Measurements from ENCODE around the gene PLCE1.

Gene PLCE1

DNA sequence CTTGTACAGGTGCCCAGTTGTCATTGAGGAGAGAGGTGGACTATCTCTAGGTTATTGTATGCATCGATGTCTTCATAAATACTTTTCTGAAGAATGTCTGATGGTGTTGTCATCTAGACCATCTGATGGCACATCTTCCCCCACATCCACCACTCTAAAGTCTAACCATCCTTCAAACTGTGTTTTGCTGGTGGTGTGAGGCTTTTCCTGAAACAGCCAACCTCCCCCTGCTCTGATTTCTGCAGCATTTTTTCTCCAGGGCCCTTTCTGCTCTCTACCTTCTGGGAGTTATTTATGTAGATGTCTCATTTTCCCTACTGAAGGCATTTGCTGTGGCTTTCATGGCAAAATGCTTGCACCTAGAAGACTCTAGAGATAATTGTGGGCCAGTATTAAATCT is 1.5 kb downstream of the PLCE1 start:
- DNase-seq = no peak

DNA sequence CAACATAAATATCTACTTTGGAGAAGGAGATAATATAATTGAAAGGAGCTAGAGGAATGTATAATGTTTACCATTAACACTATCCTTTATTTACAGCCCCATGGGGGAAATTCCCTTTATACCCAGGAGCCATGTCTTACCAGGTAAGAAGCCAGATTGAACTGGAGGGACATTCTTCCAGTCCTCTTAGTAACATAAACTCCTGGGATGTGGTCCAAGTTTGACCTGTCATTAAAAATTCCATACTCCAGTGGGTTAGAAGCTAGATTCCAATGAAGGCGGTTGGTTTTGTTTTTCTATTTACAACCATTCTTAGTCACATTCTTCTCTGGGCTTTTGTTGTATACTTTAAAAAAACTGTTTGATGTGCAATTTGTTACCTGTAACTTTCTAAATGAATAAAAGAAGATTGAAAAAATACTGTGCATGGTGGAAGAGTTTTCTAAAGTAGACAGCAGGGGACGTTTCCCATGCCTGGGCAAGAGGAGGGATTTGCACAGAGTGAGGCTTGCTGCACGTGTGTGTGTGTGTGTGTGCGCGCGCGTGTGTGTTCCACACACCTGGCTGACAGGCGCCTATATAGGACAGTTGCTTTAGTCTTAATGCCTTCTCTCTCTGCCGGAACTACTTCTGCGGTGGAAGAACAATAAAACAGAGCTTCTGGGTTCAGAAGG is 2.0 kb downstream of the PLCE1 start:
- peak; percentile 82 for DNase-seq

DNA sequence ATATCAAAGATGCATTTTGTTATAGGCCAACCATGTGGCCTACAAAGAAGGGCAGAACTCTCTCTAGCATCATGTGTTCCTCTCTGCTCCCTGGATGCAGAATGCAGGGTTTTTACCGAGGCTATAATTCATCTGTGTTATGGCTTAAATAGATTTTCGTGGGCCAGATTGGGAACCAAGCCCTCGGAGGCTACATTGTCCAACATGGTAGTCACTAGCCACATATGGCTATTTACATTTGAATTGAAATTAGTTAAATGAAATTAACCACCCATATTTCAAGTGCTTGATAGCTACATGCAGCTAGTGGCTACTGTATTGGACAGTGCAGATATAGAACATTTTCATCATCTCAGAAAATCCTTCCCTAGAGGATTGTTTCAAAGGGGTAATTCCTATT is 2.8 kb downstream of the PLCE1 start:
- no peak for DNase-seq

DNA sequence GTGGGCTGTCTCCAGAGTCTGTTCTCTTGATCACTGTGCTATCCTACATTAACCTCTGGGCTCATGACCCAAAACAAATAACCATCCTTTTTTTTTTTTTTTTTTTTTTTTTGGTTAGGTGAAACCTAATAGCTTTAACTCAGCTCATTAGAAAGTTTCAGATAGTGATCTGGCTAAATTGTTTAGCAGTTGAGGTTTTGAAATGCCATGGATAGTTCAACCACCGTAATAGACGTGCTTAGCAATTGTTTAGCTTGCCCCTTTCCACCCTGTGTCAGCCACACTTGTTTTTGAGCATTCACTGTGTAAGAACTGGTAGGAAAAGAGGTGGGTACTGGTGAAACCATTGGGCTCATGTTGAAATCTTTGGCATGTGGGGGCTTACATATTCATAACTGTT is 3.8 kb downstream of the PLCE1 start:
- no peak for DNase-seq

DNA sequence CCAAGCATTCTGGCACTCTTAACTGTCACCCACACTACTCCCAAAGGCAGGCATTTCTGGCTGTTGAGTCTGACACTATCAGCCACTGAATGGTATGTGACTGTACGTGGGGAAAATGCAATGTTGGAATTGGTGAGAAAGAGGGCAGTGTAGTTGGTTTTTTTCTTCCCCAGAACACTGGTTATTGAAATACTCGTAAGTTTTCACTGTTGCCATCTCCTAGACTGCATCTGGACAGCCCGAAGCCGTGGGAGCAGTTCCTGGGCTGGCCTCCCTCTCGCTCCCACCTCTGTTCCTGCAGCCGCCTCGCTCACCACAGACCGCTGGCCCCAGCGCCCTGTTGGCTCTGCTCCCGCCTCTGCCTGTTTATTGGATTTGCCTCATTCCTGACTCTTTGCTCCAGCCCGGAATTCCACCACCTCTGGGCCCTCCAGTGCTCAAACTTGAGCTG is 5.7 kb downstream of the PLCE1 start:
- peak; percentile 53 for DNase-seq

DNA sequence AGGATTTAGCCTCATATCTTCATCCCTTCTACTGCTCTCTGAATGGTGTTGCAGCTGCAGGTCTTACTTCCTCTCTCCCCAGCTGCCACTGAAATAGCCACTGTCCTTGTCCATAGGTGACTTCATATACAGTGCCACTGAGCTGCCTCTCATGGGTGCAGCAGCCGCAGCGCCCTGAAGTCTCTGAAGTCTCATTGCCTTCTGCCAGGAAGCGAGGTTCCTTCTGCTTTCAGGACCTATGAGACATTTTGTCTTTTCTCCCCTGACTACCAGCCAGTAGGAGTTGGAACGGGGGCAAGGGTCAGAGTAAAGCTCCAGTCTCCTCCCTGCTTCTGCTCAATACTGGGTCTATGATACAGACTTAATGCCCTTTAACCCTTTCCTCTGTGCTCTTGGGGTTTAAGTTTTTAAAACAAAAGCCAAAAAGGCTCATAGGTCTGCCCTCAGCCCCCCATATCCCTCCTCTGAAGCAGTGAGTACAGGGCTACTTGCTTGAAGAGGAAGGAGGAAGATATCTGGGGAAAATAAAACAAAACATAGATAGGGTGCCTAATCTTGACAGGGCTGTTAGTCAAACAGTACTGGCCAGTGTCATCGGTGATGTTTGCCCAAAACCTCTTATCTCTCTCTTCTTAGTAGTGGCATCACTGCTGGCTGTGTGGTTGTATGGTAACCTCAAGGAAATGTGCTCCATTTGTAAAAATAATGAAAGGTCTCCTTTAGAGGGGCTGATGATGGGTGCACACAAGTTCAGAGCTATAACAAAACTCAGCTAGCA is 7.1 kb downstream of the PLCE1 start:
- no peak for DNase-seq

DNA sequence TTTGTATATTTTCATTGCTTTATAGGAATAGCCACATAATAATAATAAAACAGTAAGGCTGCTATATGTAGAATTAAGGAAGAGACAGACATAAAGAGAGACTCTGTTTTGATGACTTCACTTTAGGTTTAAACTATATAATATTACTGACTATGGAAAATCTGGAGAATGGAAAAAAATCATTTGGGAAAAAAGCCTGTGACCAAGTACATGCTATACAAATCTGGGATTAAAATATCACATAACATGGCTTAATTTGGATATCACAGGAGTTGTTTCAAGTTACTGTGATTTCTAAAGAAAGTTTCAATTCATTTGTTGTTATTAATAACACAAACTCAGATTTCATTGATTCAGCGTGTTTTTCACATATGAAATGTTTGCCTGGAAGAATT is 7.7 kb downstream of the PLCE1 start:
- no peak for DNase-seq

DNA sequence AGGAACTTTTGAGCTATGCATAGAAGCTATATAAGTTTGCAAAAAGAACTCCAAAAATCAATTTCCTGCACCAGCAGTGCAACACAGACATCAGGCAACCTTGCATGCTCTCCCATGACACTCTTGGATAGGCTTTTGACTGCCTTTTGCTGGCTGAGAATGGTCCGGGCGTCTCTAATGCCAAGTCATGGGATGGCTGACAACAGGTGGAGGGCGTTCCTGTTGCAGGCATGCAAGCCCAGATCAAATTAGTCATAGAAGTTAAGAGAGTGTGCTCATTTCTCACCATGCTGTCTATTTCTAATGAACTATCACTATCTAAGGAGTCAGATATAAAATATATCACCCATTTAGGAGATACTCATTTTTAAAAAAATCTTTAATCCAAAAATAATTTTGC is 8.4 kb downstream of the PLCE1 start:
- no peak for DNase-seq

DNA sequence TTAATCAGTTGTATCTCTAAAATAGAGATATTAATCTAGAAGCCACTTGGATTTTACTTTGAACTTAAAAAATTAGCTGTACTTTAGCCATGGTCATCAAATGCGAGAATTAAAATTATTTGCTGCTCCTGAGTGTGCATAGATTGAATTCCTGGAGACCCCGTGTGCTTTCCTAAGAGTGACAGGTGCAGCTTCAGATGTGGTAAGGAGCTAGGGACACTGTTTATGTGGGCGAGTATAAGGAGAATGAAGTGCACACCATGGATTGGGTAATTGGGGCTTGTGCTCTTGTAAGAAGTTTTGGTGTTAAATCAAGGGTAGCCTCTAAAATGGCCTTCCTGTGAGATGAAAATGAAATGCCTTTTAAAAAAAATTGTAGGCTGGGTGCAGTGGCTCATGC is 9.8 kb downstream of the PLCE1 start:
- no peak for DNase-seq

DNA sequence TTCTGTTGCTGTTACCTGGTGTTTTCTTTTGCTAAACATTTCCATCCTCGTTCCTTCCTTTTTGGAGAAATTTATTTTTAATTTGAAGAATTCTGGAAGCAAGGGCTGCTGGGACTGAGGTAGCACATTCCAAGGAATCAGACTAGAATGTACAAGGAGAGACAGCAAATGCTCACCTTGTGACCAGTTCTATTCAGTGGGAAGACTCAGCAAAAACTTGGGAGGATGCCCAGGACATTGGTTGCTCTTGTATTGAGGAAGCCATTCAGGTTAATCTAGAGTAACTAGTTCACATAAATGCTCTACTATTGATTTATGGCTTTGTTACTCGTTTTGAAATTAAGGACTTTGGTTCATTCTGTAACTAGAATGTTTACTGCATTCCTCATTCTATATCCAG is 11.3 kb downstream of the PLCE1 start:
- DNase-seq = peak; percentile 47

DNA sequence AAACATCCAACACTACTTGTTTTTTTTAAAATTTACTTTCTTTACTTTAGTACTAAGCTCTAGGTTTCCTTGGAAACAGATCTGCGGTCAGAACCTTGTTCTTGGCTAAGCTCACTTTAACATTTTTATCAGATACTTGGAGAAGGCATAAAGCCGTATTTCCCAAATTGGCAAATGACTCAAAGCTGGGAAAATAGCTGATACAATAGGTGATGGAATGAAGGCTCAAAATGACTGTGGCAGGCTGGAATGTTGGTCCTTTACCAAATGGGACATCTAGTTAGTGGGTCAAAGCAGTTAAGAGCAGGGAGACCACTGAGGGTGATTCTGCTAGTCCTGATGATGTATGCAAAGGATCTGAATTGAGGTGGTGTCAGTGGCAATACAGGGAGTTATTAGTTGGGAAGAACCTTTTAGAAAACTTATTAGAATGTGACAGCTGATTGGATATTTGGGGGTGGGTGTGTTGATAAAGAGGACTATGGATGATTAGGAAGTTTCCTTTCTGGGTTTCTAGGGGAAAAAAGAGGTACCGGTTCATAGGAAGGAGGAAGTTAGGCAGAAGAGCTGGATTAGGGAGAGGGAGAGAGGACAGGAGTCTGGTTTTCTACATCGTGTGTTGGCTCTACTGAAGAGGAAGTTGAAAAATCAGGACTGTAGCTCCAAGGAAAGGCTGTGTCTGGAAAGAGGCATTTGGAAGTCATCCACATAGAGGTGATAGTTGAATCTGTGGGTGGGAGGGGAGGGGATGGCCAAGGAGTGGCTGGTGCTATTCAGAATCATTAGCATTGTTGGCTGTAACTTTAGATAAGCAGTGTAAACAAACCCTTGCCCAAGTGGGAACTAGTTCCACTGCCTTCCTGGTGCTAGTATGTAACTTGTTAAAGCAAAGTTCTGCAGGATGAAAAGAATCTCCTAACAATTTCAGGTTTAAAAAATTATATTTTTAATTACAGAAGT is 13.1 kb downstream of the PLCE1 start:
- DNase-seq = peak; percentile 55

DNA sequence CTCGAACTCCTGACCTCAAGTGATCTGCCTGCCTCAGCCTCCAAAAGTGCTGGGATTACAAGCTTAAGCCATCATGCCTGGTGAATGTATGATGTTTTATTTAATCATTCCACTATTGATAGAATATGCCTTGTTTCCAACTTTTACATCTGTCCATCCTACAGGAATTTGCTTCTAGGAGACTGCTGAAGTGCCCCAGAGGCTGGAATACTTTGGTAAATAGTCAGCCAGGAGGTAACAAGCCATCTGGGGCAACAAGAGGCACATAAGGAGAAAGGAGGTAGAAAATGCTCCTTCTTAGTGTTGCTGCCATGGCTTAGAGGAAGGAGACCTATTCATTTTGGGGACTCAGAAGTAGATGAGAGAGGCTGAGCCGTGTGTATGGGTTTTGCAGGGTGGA is 14.8 kb downstream of the PLCE1 start:
- DNase-seq = no peak

DNA sequence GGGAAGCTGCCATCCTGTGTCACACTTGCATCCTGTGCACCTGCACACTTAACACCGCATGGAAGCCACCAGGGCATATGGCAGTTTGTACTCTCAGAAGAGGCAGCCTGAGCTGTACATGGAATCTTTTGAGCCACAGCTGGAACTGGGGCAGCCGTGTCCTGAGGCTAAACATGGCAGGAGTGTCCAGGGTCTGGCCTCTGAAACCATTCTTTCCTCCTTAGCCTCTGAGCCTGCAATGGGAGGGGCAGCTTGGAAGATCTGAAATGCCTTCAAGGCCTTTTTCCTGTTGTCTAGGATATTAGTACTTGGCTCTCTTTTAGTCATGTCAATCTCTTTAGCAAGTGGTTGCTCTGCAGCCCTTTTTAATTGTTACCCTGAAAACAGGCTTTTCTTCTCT is 16.4 kb downstream of the PLCE1 start:
- no peak for DNase-seq

DNA sequence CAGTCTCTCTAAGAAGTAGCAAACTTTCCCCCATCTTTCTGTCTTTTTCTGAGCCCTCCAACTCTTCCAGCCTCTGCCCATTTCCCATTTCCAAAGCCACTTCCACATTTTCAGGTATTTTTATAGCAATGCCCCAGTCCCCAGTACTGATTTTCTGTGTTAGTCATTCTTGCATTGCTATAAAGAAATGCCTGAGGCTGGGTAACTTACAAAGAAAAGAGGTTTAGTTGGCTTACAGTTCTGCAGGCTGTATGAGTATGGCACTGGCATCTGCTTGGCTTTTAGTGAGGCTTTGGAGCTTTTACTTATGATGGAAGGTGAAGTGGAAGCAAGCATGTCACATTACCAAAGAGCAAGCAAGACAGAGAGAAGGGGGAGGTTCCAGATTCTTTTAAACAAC is 17.2 kb downstream of the PLCE1 start:
- DNase-seq = no peak

DNA sequence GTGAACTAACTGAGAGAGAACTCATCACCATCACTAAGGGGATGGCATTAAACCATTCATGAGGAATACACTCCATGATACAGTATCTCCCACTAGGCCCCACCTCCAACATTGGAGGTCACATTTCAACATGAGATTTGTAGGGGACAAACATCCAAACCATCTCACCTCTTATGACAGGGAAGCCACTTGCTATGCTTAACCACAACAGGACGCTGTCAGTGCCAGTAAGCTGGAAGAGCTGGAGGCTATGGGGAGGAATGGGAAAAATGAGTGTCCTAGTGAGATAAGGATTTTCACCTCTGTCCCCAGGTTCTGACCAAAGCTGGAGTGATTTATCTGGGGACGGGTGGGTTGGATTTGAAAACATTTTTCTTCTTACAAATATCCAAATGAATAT is 17.6 kb downstream of the PLCE1 start:
- no peak for DNase-seq

DNA sequence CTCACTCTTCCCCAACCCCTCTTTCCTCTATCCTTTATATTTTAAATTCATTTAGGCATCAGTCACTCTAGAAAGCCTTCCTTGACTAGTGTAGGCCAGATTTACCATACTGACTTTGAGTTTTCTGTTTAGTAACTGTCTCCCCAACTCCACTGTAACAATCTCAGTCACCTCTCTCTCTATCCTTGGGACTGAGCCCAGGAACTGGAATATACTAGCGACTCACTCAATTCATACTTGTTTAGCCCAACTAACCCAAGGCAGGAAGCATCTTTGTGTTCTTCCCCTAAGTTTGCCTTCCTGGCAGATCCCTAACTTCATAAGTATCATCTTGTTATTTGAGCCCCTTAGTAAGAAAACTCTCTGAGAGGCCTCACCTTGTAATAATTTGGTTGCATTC is 19.1 kb downstream of the PLCE1 start:
- no peak for DNase-seq

DNA sequence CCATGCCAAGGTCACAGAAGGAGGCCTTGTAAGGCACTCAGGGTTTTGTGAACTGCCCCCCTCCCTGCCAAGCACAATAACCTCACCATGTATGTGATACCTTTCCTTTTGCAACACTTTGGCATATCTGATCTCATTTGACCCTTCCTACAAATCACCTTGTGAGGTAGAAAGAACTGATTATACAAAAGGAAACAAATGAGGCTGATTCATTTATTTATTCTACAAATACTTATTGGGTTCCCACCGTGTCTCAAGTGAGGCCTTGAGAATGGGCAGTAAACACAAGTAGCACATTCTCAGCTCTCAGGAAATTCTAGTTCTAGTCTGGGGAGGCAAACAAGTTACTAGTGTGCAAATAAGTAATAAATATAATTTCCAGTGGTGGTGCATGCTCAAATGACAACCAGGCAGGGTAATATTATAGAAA is 19.6 kb downstream of the PLCE1 start:
- no peak for DNase-seq

DNA sequence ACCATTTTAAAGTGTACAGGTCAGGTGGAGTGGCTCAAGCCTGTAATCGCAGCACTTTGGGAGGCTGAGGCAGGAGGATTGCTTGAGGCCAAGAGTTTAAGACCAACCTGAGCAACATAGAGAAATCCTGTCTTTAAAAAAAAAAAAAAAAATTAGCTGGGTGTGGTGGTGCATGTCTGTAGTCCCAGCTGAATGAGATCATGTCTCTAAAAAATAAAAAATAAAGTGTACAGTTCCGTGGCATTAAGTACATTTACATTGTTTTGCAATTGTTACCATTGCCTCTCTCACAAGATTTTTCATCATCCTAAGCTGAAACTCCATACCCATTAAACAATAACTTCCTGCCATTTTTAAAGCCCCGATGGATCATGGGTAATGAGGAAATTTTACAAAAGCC is 20.6 kb downstream of the PLCE1 start:
- no peak for DNase-seq

DNA sequence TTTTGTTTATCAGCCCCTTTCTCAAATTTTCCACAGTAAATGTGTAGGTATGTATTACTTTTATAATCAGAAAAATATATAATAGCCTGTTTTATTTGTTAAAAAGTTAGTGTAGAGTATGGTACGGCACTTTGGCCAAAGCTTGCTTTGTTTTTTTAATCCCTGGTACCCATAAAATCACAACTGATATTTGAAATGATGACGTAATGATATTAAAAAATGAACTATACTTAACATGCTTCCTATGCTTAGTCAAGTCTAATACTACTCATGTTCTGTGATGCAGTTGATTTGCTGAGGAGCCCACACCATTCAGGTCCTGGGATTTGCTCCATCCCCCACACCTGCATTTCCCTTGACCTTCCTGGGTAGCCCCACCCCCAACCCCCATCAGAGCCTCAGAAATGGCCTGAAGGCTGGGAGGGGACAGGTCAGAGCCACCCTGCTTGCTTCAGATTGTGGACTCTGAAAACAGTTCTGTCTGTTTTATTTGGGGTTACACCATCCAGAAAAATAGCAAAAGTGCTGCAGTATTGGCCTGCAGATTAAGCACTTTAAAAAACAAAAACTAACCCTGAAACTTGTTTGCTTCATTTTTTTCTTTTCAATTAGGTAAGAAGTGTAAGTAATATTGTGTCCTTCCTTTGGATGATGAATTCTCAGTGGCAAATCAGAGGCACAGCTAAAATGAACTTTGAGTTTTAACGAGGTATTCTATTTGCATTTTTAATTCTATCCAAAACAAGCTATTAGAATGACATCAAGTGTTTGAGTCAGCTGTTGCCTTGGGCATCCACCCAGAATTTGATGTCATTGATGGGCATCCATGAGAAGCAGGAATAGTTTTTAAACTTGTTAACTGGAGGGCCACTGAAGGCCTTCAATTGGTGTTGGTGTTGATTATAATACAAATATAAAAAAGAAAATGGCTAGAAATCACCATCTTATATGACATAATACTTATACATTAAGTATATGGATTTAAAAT is 23.3 kb downstream of the PLCE1 start:
- peak; percentile 15 for DNase-seq

DNA sequence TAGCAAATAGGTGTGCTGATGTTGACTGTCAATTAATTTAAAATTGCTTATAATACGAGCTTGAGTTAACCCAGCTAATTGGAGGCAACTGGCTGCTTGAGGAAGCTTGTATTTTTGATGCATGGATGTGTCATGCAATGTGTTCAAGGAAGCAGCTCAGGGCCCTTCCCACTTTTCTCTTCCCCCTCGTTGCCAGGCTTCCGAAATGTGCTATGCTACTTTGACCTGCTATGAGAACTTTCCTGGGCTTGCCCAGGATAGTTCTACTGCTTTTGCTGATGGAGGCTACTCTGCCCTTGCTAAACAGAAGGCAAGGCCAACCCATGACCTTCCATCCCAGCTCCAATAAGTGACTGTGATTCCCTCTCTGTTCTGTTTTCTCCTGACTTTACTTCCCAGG is 24.4 kb downstream of the PLCE1 start:
- no peak for DNase-seq

DNA sequence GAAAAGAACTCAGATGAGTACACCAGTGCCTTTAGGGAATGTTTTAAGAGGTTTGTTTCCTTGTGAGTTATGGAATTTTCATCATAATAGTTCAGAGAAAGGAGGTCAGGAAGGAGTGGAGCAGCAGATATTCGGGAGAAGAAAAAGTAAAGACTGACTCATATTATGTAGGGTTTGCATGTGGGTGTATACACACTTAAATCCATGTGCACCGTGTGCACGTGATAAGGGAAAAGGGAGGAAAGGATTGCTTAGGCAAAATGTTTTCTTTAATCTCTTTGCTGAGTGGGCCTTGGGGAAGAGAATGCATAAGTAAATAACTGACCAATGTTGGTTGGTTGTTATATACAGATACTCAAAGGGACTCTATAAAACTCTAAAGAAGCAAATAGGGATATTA is 30.2 kb downstream of the PLCE1 start:
- DNase-seq = no peak

DNA sequence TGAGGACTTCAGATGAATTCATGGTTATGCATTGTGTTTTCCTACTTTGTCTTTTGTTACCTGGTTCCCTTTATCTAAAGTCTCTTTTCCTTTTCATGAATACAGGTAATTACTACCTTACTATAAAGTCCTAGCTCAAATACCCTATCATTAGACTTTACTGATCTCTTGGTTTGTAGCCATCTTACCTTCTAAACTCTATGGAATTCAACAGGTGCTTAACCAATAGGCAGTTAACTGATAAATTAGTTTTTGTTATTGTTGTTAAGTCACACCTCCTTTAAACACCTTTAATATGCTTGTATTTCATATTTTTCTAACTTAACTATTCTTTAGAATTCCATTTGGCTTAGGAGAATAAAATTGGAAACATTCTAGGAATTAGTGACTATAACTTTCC is 30.7 kb downstream of the PLCE1 start:
- no peak for DNase-seq
